Naive thymus-derived CD4-positive, alpha-beta T cell (primary cell): ENCODE measurements around the gene F7. TPM values are rescaled to one million over a fixed set of nuclear protein-coding genes. Genes with fewer than 3 reads are reported as not detected.
"Not testable (repeated sequence)": the region's sequence is repeated elsewhere in the genome, so short reads cannot be mapped to it uniquely, and the experiment has no call there.

Source experiments
- ATAC-seq: fragments of 150-1000 bp; cut with Tn5 transposase; 2 replicates; pipeline ENCODE4 v1.10.0; 2021; ENCODE audit warnings: mild to moderate bottlenecking, moderate library complexity
- CTCF ChIA-PET: fragments of 350-600 bp; sonication (Branson Sonifier 250); formaldehyde crosslinking; loops from one replicate; lab custom pipeline; 2021; ENCODE audit warnings: antibody characterized with exemption; lab: Charles Lee
- POLR2A ChIA-PET: fragments of 350-600 bp; sonication (Branson Sonifier 250); formaldehyde crosslinking; loops from one replicate; lab custom pipeline; 2021; ENCODE audit warnings: antibody characterized with exemption, inconsistent platforms; lab: Charles Lee
- DNase-seq, 9 donors: peaks; one replicate each; pipeline versions ENCODE4 v3.0.0 to v3.0.0-alpha.2; 2020 to 2022; ENCODE audit warnings: mixed read lengths in 1 of 9
- H3K27ac ChIP-seq: one replicate; pipeline ENCODE4 v1.7.0; 2013; ENCODE audit warnings: mild to moderate bottlenecking, low read depth, low read length, moderate library complexity
- H3K27me3 ChIP-seq, 2 donors: one replicate each; pipeline ENCODE4 v1.7.0; 2013; ENCODE audit warnings: low read length in 2 of 2, mild to moderate bottlenecking in 2 of 2, moderate library complexity in 2 of 2; ENCODE audit not compliant: control insufficient read depth in 2 of 2, insufficient read depth in 2 of 2
- H3K36me3 ChIP-seq, 3 experiments: 1 replicate in 2 of 3; 2 replicates in 1 of 3; pipeline ENCODE4 v1.7.0; 2013; ENCODE audit warnings: low read length in 3 of 3, mild to moderate bottlenecking in 3 of 3, moderate library complexity in 1 of 3; ENCODE audit not compliant: insufficient read depth in 3 of 3, control insufficient read depth in 2 of 3
- H3K4me1 ChIP-seq, 2 donors: one replicate each; pipeline ENCODE4 v1.7.0; 2013; ENCODE audit warnings: low read length in 2 of 2, mild to moderate bottlenecking in 2 of 2, moderate library complexity in 1 of 2; ENCODE audit not compliant: control insufficient read depth in 2 of 2, insufficient read depth in 2 of 2
- H3K4me3 ChIP-seq: 2 replicates; pipeline ENCODE4 v1.7.0; 2013; ENCODE audit warnings: mild to moderate bottlenecking, low read length
- H3K9me3 ChIP-seq, 3 experiments: 1 replicate in 2 of 3; 2 replicates in 1 of 3; pipeline ENCODE4 v1.7.0; 2013; ENCODE audit warnings: low read length in 3 of 3; ENCODE audit not compliant: control insufficient read depth in 2 of 3
- H3K27ac Mint-ChIP-seq, 9 donors: one replicate each; pipeline ENCODE4 v1.8.0; 2020 to 2022; ENCODE audit warnings: mixed read lengths in 9 of 9, mild to moderate bottlenecking in 8 of 9, moderate library complexity in 5 of 9, inconsistent platforms in 2 of 9
- H3K27me3 Mint-ChIP-seq, 5 donors: one replicate each; pipeline ENCODE4 v1.8.0; 2021 to 2022; ENCODE audit warnings: mixed read lengths in 5 of 5, mild to moderate bottlenecking in 1 of 5
- H3K36me3 Mint-ChIP-seq, 5 donors: one replicate each; pipeline ENCODE4 v1.8.0; 2020 to 2022; ENCODE audit warnings: mixed read lengths in 5 of 5, mild to moderate bottlenecking in 3 of 5, inconsistent platforms in 1 of 5
- H3K4me1 Mint-ChIP-seq, 7 donors: one replicate each; pipeline ENCODE4 v1.8.0; 2020 to 2022; ENCODE audit warnings: mixed read lengths in 7 of 7, mild to moderate bottlenecking in 3 of 7, inconsistent platforms in 1 of 7
- H3K4me3 Mint-ChIP-seq, 10 donors: one replicate each; pipeline ENCODE4 v1.8.0; 2020 to 2022; ENCODE audit warnings: mild to moderate bottlenecking in 10 of 10, mixed read lengths in 10 of 10, moderate library complexity in 6 of 10, inconsistent platforms in 2 of 10
- H3K9me3 Mint-ChIP-seq, 11 donors: one replicate each; pipeline ENCODE4 v1.8.0; 2020 to 2022; ENCODE audit warnings: mixed read lengths in 11 of 11, mild to moderate bottlenecking in 4 of 11, inconsistent platforms in 1 of 11, moderate library complexity in 1 of 11
- intact Hi-C, 2 donors: fragments of 100-400 bp; cut with micrococcal nuclease; formaldehyde crosslinking; loops; one replicate each; pipeline ENCODE4 v1.15.1; 2023
- polyA plus RNA-seq, 2 donors: library from polyadenylated mRNA; unstranded; fragments of 300-500 nt; fragmentation: Illumina TruSeq; gene quantifications; one replicate each; pipeline ENCODE4 v1.2.3, GENCODE V29; 2021
- total RNA-seq, 6 experiments: library from RNA in 5 of 6; stranded (reverse) in 5 of 6; gene quantifications; 1 replicate in 5 of 6; 2 replicates in 1 of 6; pipeline ENCODE4 v1.2.3 and lab custom pipeline; 2021 to 2026

F7 gene
- total and polyA plus RNA-seq, 7 experiments from 2014 or later, result 0.40 TPM; not detected in 6

GRCh38 chr13:113158946-113159345 is 53.4 kb downstream of the F7 start:
- no peaks in the 10 kb centered on the region for H3K36me3 ChIP-seq
- Mint-ChIP-seq H3K4me1 (peaks cover 5 to 38% (median 31%) of the 10 kb centered on the region in 7 donors), H3K4me3 (no peak overlapping the region), H3K27ac (no peak overlapping the region), H3K9me3 (peaks cover 0 to 20% (median 4%) of the 10 kb centered on the region in 11 donors), H3K27me3 (peaks cover 0 to 10% (median 0%) of the 10 kb centered on the region in 5 donors), H3K36me3 (peaks cover 0 to 20% (median 0%) of the 10 kb centered on the region in 5 donors)
- H3K4me1 ChIP-seq, result peaks cover 8% of the 10 kb centered on the region in 2 donors
- no peaks in the 10 kb centered on the region for H3K27me3 ChIP-seq
- DNase-seq, result no peak
- intact Hi-C loops, result no loop called here
- H3K27ac ChIP-seq, result no peak overlapping the region
- POLR2A ChIA-PET, result interaction anchor here (0.6 kb wide), 1 partner anchor 231 kb away, joined by 4 read pairs; no protein-coding TSS in a partner anchor
- H3K4me3 ChIP-seq, result no peak overlapping the region
- CTCF ChIA-PET, result no interaction called here
- no peaks in the 10 kb centered on the region for H3K9me3 ChIP-seq
- ATAC-seq, result no peak

- ATAC-seq (no peak), DNase-seq (no peak)
- Mint-ChIP-seq H3K27ac (peak overlapping the region in 3 of 9 donors; percentile 11 to 56 (median 38)), H3K4me1 (peaks cover 5 to 38% (median 34%) of the 10 kb centered on the region in 7 donors), H3K36me3 (peaks cover 0 to 20% (median 0%) of the 10 kb centered on the region in 5 donors), H3K27me3 (peaks cover 0 to 10% (median 0%) of the 10 kb centered on the region in 5 donors), H3K9me3 (peaks cover 0 to 20% (median 4%) of the 10 kb centered on the region in 11 donors), H3K4me3 (peak overlapping the region in 1 of 10 donors; percentile 39)
- H3K4me1 ChIP-seq, result peaks cover 8% of the 10 kb centered on the region in 2 donors
- H3K27ac ChIP-seq, result no peak overlapping the region
- H3K4me3 ChIP-seq, result no peak overlapping the region
- no peaks in the 10 kb centered on the region for H3K36me3 ChIP-seq
- intact Hi-C loops, result no loop called here
- ChIA-PET POLR2A (interaction anchor here (0.6 kb wide), 1 partner anchor 230 kb away, joined by 4 read pairs; no protein-coding TSS in a partner anchor), CTCF (no interaction called here)
- H3K9me3 ChIP-seq, result no peaks in the 10 kb centered on the region
- no peaks in the 10 kb centered on the region for H3K27me3 ChIP-seq
These were observed 54.1 kb downstream of the F7 start for GRCh38 chr13:113159701-113160100.

- Histone ChIP-seq H3K9me3 (no peaks in the 10 kb centered on the region), H3K4me1 (peaks cover 8% of the 10 kb centered on the region in 2 donors), H3K36me3 (no peaks in the 10 kb centered on the region), H3K4me3 (no peak overlapping the region), H3K27ac (peak overlapping the region; percentile 29), H3K27me3 (no peaks in the 10 kb centered on the region)
- ChIA-PET CTCF (interaction anchor here (0.6 kb wide), 1 partner anchor 195 kb away, joined by 3 read pairs; no protein-coding TSS in a partner anchor), POLR2A (no interaction called here)
- H3K36me3 Mint-ChIP-seq, result peaks cover 0 to 12% (median 0%) of the 10 kb centered on the region in 5 donors
- DNase-seq (no peak), ATAC-seq (no peak)
- peaks cover 0 to 10% (median 0%) of the 10 kb centered on the region in 11 donors for H3K9me3 Mint-ChIP-seq
- intact Hi-C loops, result no loop called here
- H3K4me1 Mint-ChIP-seq, result peaks cover 5 to 43% (median 29%) of the 10 kb centered on the region in 7 donors
- H3K27ac Mint-ChIP-seq, result peak overlapping the region in 4 of 9 donors; percentile 4 to 75 (median 44)
- H3K27me3 Mint-ChIP-seq, result peaks cover 0 to 4% (median 0%) of the 10 kb centered on the region in 5 donors
- H3K4me3 Mint-ChIP-seq, result peak overlapping the region in 6 of 10 donors; percentile 8 to 88 (median 48)
These were observed 55.4 kb downstream of the F7 start for GRCh38 chr13:113160983-113161382.

DNA sequence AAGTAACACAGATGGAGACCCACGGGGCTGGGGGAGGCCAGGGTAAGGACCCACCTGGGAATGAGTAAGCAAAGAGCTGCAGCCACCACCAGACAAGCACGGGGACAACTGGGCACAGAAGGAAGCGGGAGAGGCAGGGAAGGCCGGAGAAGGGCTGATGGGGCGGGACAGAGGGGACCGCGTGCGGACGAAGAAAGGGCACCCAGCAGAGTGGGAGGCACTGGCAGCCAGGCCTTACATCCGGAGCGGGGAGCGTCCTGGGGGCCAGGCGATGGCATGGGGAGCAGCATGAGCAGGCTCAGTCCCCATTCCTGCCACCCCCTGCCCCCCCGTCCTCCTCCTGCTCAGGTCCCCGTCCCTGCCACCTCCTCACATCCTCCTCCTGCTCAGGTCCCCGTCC is 55.8 kb downstream of the F7 start:
- no peak for DNase-seq

GRCh38 chr13:113161975-113162374 is 56.4 kb downstream of the F7 start:
- H3K27me3 ChIP-seq, H3K27me3 Mint-ChIP-seq, H3K27ac Mint-ChIP-seq, H3K36me3 ChIP-seq, H3K4me3 ChIP-seq, ATAC-seq, H3K36me3 Mint-ChIP-seq, intact Hi-C loops, H3K4me3 Mint-ChIP-seq, H3K27ac ChIP-seq, POLR2A ChIA-PET, H3K4me1 ChIP-seq, CTCF ChIA-PET, H3K9me3 ChIP-seq, H3K9me3 Mint-ChIP-seq: not testable (repeated sequence)
- DNase-seq, result peak in 1 of 9 donors; percentile 18
- peaks cover 5 to 43% (median 34%) of the 10 kb centered on the region in 7 donors for H3K4me1 Mint-ChIP-seq

More for the DNA sequence above, 55.8 kb downstream of the F7 start:
- no peak for ATAC-seq
- no peaks in the 10 kb centered on the region for H3K36me3 ChIP-seq
- no peaks in the 10 kb centered on the region for H3K27me3 ChIP-seq
- H3K4me3 ChIP-seq, result no peak overlapping the region
- H3K9me3 ChIP-seq, result no peaks in the 10 kb centered on the region
- CTCF ChIA-PET, result no interaction called here
- peak overlapping the region in 6 of 10 donors; percentile 8 to 88 (median 48) for H3K4me3 Mint-ChIP-seq
- peaks cover 8% of the 10 kb centered on the region in 2 donors for H3K4me1 ChIP-seq
- H3K27ac ChIP-seq, result peak overlapping the region; percentile 29
- peaks cover 0 to 10% (median 0%) of the 10 kb centered on the region in 5 donors for H3K36me3 Mint-ChIP-seq
- peaks cover 5 to 43% (median 34%) of the 10 kb centered on the region in 7 donors for H3K4me1 Mint-ChIP-seq
- POLR2A ChIA-PET, result no interaction called here
- peaks cover 0 to 4% (median 0%) of the 10 kb centered on the region in 5 donors for H3K27me3 Mint-ChIP-seq
- intact Hi-C loops, result no loop called here
- H3K27ac Mint-ChIP-seq, result peak overlapping the region in 5 of 9 donors; percentile 4 to 75 (median 51)
- H3K9me3 Mint-ChIP-seq, result peaks cover 0 to 7% (median 0%) of the 10 kb centered on the region in 11 donors

GRCh38 chr13:113162783-113163685 is 57.4 kb downstream of the F7 start:
- Mint-ChIP-seq H3K27me3 (peaks cover 0 to 4% (median 0%) of the 10 kb centered on the region in 5 donors), H3K9me3 (peaks cover 0 to 16% (median 6%) of the 10 kb centered on the region in 11 donors), H3K4me3 (peak overlapping the region in 8 of 10 donors; percentile 14 to 77 (median 45)), H3K27ac (peak overlapping the region in 7 of 9 donors; percentile 16 to 86 (median 64)), H3K36me3 (peaks cover 4 to 12% (median 10%) of the 10 kb centered on the region in 5 donors), H3K4me1 (peaks cover 0 to 43% (median 34%) of the 10 kb centered on the region in 7 donors)
- ATAC-seq, result peak; percentile 59
- no peaks in the 10 kb centered on the region for H3K36me3 ChIP-seq
- H3K27me3 ChIP-seq, result no peaks in the 10 kb centered on the region
- DNase-seq, result peak in 3 of 9 donors; percentile 35 to 44 (median 40)
- intact Hi-C loops, result no loop called here
- H3K9me3 ChIP-seq, result no peaks in the 10 kb centered on the region
- no peak overlapping the region for H3K4me3 ChIP-seq
- no peak overlapping the region for H3K27ac ChIP-seq
- ChIA-PET POLR2A (no interaction called here), CTCF (interaction anchor here (0.8 kb wide), 1 partner anchor 486 kb away, joined by 3 read pairs; no protein-coding TSS in a partner anchor)
- H3K4me1 ChIP-seq, result peaks cover 8% of the 10 kb centered on the region in 2 donors
